ENCODE measurements around the gene CDADC1.
A peak's percentile ranks its signal among the peaks of the same experiment; 100 is the strongest.

CDADC1 gene

GRCh38 chr13:49248622-49249002 lies 887 bp downstream of the CDADC1 start:
- Histone ChIP-seq H3K4me1 (ENCODE audit: control insufficient read depth, low read length) (peaks cover 30% of the 10 kb centered on the region), H3K4me2 (ENCODE audit: low read length) (peak overlapping the region; percentile 96), H3K27me3 (ENCODE audit: control insufficient read depth, low read length) (no peaks in the 10 kb centered on the region), H3F3A (ENCODE audit: control insufficient read depth, insufficient read depth) (no peaks in the 10 kb centered on the region), H4K20me1 (ENCODE audit: control insufficient read depth, insufficient read depth, low read depth, low read length) (no peaks in the 10 kb centered on the region), H3K36me3 (ENCODE audit: control insufficient read depth, low read length) (peaks cover 13% of the 10 kb centered on the region), H3K4me3 (ENCODE audit: low read length) (peak overlapping the region; percentile 73), H3K79me2 (ENCODE audit: control insufficient read depth, low read length) (peaks cover 21% of the 10 kb centered on the region), H3K9me3 (ENCODE audit: control insufficient read depth, insufficient read depth, low read length) (no peaks in the 10 kb centered on the region), H3K9me2 (replicated peaks; ENCODE audit: control insufficient read depth, low read length) (no peaks in the 10 kb centered on the region), H3K27ac (ENCODE audit: low read depth, low read length) (no peak overlapping the region)
- TF ChIP-seq CTCF (IDR thresholded peaks at IDR 0.05; ENCODE audit: low read depth, low read length, poor library complexity, severe bottlenecking) (peak; percentile 33), EZH2phosphoT487 (IDR thresholded peaks at IDR 0.05; ENCODE audit: borderline replicate concordance, low read length) (no peak)

DNA sequence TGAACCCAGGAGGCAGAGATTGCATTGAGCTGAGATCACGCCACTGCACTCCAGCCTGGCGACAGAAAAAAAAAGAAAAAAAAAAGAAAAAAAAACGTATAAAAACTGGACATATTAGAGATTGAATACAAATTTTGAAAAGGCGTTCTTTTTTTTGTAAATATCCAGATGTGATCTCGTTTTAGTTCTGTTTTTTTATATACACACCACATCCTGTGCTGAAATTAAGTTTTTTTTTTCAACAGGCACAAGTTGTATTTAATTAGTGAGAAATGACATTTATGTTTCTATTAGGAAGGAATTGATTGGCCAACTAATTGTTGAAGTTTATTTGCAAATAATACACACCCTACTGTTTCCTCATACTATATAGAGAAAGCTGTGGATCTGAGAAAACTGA lies 3.6 kb downstream of the CDADC1 start:
- no peak overlapping the region for H3K27ac ChIP-seq (ENCODE audit: low read depth, low read length)
- H3K4me3 ChIP-seq (ENCODE audit: low read length) = no peak overlapping the region
- peaks cover 21% of the 10 kb centered on the region for H3K79me2 ChIP-seq (ENCODE audit: control insufficient read depth, low read length)
- no peaks in the 10 kb centered on the region for H3K9me2 ChIP-seq (replicated peaks; ENCODE audit: control insufficient read depth, low read length)
- H3K4me2 ChIP-seq (ENCODE audit: low read length) = 0 out of 2 replicates have a peak overlapping the region, but pooled peaks have one; percentile 3
- H3K27me3 ChIP-seq (ENCODE audit: control insufficient read depth, low read length) = no peaks in the 10 kb centered on the region
- H3F3A ChIP-seq (ENCODE audit: control insufficient read depth, insufficient read depth) = no peaks in the 10 kb centered on the region
- H4K20me1 ChIP-seq (ENCODE audit: control insufficient read depth, insufficient read depth, low read depth, low read length) = no peaks in the 10 kb centered on the region
- no peaks in the 10 kb centered on the region for H3K9me3 ChIP-seq (ENCODE audit: control insufficient read depth, insufficient read depth, low read length)
- peaks cover 30% of the 10 kb centered on the region for H3K36me3 ChIP-seq (ENCODE audit: control insufficient read depth, low read length)
- no peak for TF ChIP-seq EZH2phosphoT487 (IDR thresholded peaks at IDR 0.05; ENCODE audit: borderline replicate concordance, low read length)
- no peak for TF ChIP-seq CTCF (IDR thresholded peaks at IDR 0.05; ENCODE audit: low read depth, low read length, poor library complexity, severe bottlenecking)
- peaks cover 30% of the 10 kb centered on the region for H3K4me1 ChIP-seq (ENCODE audit: control insufficient read depth, low read length)

- Histone ChIP-seq H3K4me1 (ENCODE audit: control insufficient read depth, low read length) (peaks cover 22% of the 10 kb centered on the region), H3K79me2 (ENCODE audit: control insufficient read depth, low read length) (peaks cover 15% of the 10 kb centered on the region), H3K9me3 (ENCODE audit: control insufficient read depth, insufficient read depth, low read length) (no peaks in the 10 kb centered on the region), H4K20me1 (ENCODE audit: control insufficient read depth, insufficient read depth, low read depth, low read length) (no peaks in the 10 kb centered on the region), H3K27ac (ENCODE audit: low read depth, low read length) (no peak overlapping the region), H3K27me3 (ENCODE audit: control insufficient read depth, low read length) (no peaks in the 10 kb centered on the region), H3K36me3 (ENCODE audit: control insufficient read depth, low read length) (peaks cover 30% of the 10 kb centered on the region), H3F3A (ENCODE audit: control insufficient read depth, insufficient read depth) (no peaks in the 10 kb centered on the region), H3K4me2 (ENCODE audit: low read length) (no peak overlapping the region), H3K4me3 (ENCODE audit: low read length) (no peak overlapping the region), H3K9me2 (replicated peaks; ENCODE audit: control insufficient read depth, low read length) (no peaks in the 10 kb centered on the region)
- TF ChIP-seq EZH2phosphoT487 (IDR thresholded peaks at IDR 0.05; ENCODE audit: borderline replicate concordance, low read length) (no peak), CTCF (IDR thresholded peaks at IDR 0.05; ENCODE audit: low read depth, low read length, poor library complexity, severe bottlenecking) (no peak)
These were observed 5.6 kb downstream of the CDADC1 start for GRCh38 chr13:49253310-49253709.

Data from DOHH2 (cell line).